Left lung (tissue), 10 donors: ENCODE measurements around the gene HK2. TPM values are rescaled to one million over a fixed set of nuclear protein-coding genes. Genes with fewer than 3 reads are reported as not detected.

Experiments
- ATAC-seq: fragments of 200-7000 bp; cut with Tn5 transposase; one replicate; pipeline ENCODE4 v1.9.1; 2020; ENCODE audit warnings: moderate library complexity
- DNase-seq, 4 donors: peaks; one replicate each; pipeline ENCODE4 v3.0.0-alpha.2; 2013 to 2020
- H3K27ac ChIP-seq, 2 donors: fragments of 200-600 bp; sonication (generic) in 1 of 2; one replicate each; pipeline versions ENCODE4 v1.5.0 to v1.8.0; 2020 to 2021
- H3K27me3 ChIP-seq, 2 donors: fragments of 200-600 bp; sonication (generic) in 1 of 2; one replicate each; pipeline versions ENCODE4 v1.5.0 to v1.8.0; 2020 to 2021
- H3K36me3 ChIP-seq, 2 donors: fragments of 200-600 bp; sonication (generic) in 1 of 2; one replicate each; pipeline versions ENCODE4 v1.5.0 to v1.8.0; 2020 to 2021
- H3K4me1 ChIP-seq, 2 donors: fragments of 200-600 bp; one replicate each; pipeline ENCODE4 v1.8.0; 2021
- H3K4me3 ChIP-seq, 2 donors: fragments of 200-600 bp; sonication (generic) in 1 of 2; one replicate each; pipeline versions ENCODE4 v1.5.0 to v1.8.0; 2020 to 2021; ENCODE audit warnings: mild to moderate bottlenecking in 1 of 2
- H3K9me3 ChIP-seq, 2 donors: fragments of 200-600 bp; sonication (generic) in 1 of 2; one replicate each; pipeline versions ENCODE4 v1.5.0 to v1.8.0; 2020 to 2021
- intact Hi-C, 2 donors: fragments of 100-400 bp; cut with DNase I; formaldehyde crosslinking; loops; one replicate each; pipeline versions ENCODE4 v1.11.2 to v1.14.2; 2022
- polyA plus RNA-seq, 6 donors: library from polyadenylated mRNA; unstranded; fragments of 120-200 nt; gene quantifications; one replicate each; pipeline ENCODE4 v1.2.1, GENCODE V29; 2013; ENCODE audit not compliant: insufficient read length in 6 of 6
- total RNA-seq, 2 donors: library from RNA; stranded (reverse); fragmentation: NEBNext Ultra II Directional; extraction: Animal tissue kit (Norgen Biotek cat#: 25700); gene quantifications; one replicate each; pipeline ENCODE4 v1.2.1, GENCODE V29; 2021
- TF ChIP-seq, protein P1 (sequence below), 2 donors: fragments of 200-600 bp; sonication (generic) in 1 of 2; IDR thresholded peaks; one replicate each; pipeline versions ENCODE4 v1.5.0 to v1.8.0; 2021; ENCODE audit warnings: antibody characterized with exemption in 2 of 2
- donor health status: DM: no; HTN: yes; CAD: no.
- donor health status: DM: no; HTN: no; CAD: no.

Gene HK2
- total and polyA plus RNA-seq, 8 donors, result 2.7 to 55.6 (median 4.6) TPM

DNA sequence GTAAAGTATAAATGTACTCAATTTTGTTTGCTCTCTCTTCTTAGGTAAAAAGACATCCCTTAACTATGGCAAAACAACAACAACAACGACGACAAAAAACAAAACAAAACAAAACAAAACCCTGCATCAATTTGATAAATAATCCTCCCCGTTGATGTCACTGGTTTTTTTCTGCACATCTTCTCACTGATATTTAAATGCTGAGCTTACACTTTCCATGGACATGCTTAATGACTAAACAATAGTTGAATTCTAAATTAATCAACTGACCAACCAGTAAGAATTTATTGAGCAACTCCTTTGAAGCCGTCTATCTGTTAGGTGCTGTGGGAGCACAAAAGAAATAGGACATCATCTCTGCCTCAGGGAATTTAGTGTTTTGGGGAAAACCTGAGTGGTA, 104.3 kb downstream of the HK2 start:
- no peak overlapping the region for H3K4me3 ChIP-seq
- TF ChIP-seq, protein P1, sequence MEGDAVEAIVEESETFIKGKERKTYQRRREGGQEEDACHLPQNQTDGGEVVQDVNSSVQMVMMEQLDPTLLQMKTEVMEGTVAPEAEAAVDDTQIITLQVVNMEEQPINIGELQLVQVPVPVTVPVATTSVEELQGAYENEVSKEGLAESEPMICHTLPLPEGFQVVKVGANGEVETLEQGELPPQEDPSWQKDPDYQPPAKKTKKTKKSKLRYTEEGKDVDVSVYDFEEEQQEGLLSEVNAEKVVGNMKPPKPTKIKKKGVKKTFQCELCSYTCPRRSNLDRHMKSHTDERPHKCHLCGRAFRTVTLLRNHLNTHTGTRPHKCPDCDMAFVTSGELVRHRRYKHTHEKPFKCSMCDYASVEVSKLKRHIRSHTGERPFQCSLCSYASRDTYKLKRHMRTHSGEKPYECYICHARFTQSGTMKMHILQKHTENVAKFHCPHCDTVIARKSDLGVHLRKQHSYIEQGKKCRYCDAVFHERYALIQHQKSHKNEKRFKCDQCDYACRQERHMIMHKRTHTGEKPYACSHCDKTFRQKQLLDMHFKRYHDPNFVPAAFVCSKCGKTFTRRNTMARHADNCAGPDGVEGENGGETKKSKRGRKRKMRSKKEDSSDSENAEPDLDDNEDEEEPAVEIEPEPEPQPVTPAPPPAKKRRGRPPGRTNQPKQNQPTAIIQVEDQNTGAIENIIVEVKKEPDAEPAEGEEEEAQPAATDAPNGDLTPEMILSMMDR (IDR thresholded peaks at IDR 0.05), result no peak
- intact Hi-C loops, result no loop called here
- H3K36me3 ChIP-seq, result no peaks in the 10 kb centered on the region
- no peak overlapping the region for H3K27ac ChIP-seq
- DNase-seq (no peak), ATAC-seq (no peak)
- H3K9me3 ChIP-seq, result no peaks in the 10 kb centered on the region
- H3K4me1 ChIP-seq, result no peaks in the 10 kb centered on the region
- no peaks in the 10 kb centered on the region for H3K27me3 ChIP-seq

DNA sequence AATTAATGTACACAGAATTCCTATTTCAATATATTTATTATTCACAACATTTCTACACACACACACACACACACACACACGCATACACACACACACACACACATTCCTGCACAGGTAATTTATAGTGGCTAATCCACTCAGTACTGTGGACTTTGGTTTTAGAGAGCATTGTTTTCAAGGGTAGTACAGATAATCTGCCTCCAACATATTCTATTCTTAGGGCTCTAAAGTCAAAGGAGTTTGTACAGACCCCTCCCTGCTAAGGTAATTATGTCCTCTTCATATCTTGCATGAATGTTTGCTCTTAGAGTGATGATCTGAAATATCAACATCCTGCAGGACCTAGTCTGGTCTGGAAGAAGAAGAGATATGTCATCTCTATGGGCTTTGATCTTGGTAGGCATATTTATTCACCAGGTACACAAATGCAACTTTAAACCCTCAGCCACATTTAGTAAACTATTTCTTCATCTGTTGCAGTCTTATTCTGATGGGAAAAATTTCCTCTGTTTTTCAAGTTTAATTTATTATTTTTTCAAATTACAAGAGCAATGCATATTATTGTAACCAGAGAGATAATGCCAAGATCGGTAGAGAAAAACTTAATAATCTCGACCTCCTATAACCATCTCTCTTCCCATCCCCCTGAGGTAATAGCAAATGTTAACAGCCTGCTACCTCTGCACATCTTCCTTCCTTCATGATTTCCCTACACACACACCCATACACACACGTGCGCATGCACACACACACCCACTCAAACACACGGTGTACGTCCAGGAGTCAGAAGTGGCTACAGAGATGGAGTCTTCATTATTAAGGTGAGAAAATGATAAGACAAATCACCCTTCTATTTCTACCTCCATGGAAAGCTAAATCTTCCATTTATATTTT, 106.2 kb downstream of the HK2 start:
- TF ChIP-seq, protein P1 (IDR thresholded peaks at IDR 0.05), result no peak
- no peaks in the 10 kb centered on the region for H3K27me3 ChIP-seq
- H3K9me3 ChIP-seq, result no peaks in the 10 kb centered on the region
- H3K4me3 ChIP-seq, result no peak overlapping the region
- H3K4me1 ChIP-seq, result no peaks in the 10 kb centered on the region
- DNase-seq, result no peak
- no peak for ATAC-seq
- H3K36me3 ChIP-seq, result no peaks in the 10 kb centered on the region
- no peak overlapping the region for H3K27ac ChIP-seq
- intact Hi-C loops, result no loop called here

DNA sequence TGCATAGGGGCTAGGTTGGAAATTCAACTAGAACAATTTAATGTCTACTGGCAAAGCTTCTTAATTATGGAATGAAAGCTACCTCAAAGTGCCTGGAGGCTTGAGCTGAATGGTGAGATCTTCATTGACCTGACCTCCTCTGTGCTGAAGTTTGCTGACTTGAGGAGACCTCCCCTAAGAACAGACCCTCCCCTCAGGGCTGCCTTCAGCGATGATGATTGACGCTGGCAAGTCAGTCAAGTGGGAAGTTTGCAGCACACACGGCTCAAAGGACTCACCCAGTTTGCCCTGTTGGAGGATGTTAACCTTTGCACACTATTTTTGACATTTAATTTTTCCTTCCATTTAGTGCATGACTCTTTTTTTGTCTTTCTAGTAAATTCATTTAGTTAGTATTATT, 107.4 kb downstream of the HK2 start:
- no peaks in the 10 kb centered on the region for H3K4me1 ChIP-seq
- intact Hi-C loops, result no loop called here
- H3K36me3 ChIP-seq, result no peaks in the 10 kb centered on the region
- DNase-seq (no peak), ATAC-seq (no peak)
- no peaks in the 10 kb centered on the region for H3K9me3 ChIP-seq
- TF ChIP-seq, protein P1 (IDR thresholded peaks at IDR 0.05), result no peak
- H3K4me3 ChIP-seq, result no peak overlapping the region
- H3K27ac ChIP-seq, result no peak overlapping the region
- no peaks in the 10 kb centered on the region for H3K27me3 ChIP-seq

DNA sequence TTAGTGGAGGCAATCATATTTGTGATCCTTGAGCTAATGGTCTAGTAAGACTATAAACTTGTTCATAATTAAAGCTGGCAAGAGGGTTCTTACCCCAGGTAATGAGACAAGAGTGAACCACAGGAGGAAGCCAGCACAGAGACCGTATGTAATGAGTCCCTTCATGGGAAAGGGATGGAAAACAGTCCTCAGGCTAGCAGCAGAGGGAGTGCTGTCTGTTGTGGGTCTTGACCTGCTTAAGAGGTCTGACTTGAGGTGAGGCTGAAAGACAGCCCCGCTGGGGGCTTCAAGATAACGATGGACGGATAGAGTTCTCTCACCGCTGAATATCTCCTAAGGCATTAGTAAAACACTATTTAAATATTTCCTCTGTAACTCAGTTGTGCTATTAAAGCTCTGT, 108.3 kb downstream of the HK2 start:
- Histone ChIP-seq H3K4me1 (no peaks in the 10 kb centered on the region), H3K36me3 (no peaks in the 10 kb centered on the region), H3K27me3 (no peaks in the 10 kb centered on the region), H3K27ac (no peak overlapping the region), H3K4me3 (no peak overlapping the region), H3K9me3 (no peaks in the 10 kb centered on the region)
- ATAC-seq, result no peak
- TF ChIP-seq, protein P1 (IDR thresholded peaks at IDR 0.05), result no peak
- intact Hi-C loops, result no loop called here
- DNase-seq, result no peak

Other genes starting within 250 kb of the HK2 start
- 1 to 10 TPM in 1 of 2 donors, under 1 TPM in 1; 0.47 to 1.1 TPM for gene M1AP, start 185.8 kb upstream of the HK2 start, total RNA-seq
- gene M1AP, start 185.8 kb upstream of the HK2 start, polyA plus RNA-seq, result 1 to 10 TPM in 1 of 6 donors, under 1 TPM in 5; 0.14 to 1.0 (median 0.23) TPM
- gene SEMA4F, start 179.9 kb upstream of the HK2 start, total RNA-seq, result 10 to 100 TPM in 1 of 2 donors, 1 to 10 TPM in 1; 9.3 to 23.8 TPM
- gene SEMA4F, start 179.9 kb upstream of the HK2 start, polyA plus RNA-seq, result 1 to 10 TPM; 6.0 to 8.7 (median 6.7) TPM
- gene POLE4, start 124.5 kb downstream of the HK2 start, total RNA-seq, result 10 to 100 TPM; 66.9 to 78.0 TPM
- 10 to 100 TPM; 40.5 to 55.1 (median 44.3) TPM for gene POLE4, start 124.5 kb downstream of the HK2 start, polyA plus RNA-seq